ENCODE results near the gene SH3GL3.

DNA sequence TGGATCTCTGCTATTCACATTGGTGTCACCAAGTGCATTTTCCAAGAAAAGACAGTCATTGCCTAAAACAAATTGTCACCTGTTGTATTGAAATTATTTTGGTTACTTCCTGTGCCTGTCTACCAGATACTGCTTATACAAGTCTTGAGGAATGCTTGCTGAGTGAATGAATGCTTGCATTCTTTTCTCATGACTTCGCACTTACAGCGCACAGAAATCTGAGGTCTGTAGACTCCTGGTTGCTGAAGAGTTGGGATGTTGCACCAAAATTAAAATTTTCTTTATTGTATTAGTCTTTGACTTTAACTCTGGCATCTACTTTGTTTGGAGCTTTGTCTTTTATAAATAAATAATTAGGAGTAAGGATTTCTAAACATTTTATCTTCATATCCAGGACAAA, 28.4 kb downstream of the SH3GL3 start:
- TF ChIP-seq POLR2A (IDR thresholded peaks at IDR 0.05), result no peak
- no peak for TF ChIP-seq EP300 (IDR thresholded peaks at IDR 0.05)
- TF ChIP-seq CTCF (IDR thresholded peaks at IDR 0.05), result no peak
